GM12892 (cell line): Measurements from ENCODE around the gene WDR90.

Experiments
- POLR2A ChIP-seq: IDR thresholded peaks from 2 replicates; pipeline ENCODE4 v1.6.1; 2011; ENCODE audit warnings: low read depth, low read length, control low read depth
- POLR2AphosphoS5 ChIP-seq: IDR thresholded peaks from 2 replicates; pipeline ENCODE4 v1.6.1; 2011; ENCODE audit warnings: low read depth, low read length, control low read depth
- TAF1 ChIP-seq: IDR thresholded peaks from 2 replicates; pipeline ENCODE4 v1.6.1; 2011; ENCODE audit warnings: low read depth, mild to moderate bottlenecking, control low read depth, low read length, borderline replicate concordance

DNA sequence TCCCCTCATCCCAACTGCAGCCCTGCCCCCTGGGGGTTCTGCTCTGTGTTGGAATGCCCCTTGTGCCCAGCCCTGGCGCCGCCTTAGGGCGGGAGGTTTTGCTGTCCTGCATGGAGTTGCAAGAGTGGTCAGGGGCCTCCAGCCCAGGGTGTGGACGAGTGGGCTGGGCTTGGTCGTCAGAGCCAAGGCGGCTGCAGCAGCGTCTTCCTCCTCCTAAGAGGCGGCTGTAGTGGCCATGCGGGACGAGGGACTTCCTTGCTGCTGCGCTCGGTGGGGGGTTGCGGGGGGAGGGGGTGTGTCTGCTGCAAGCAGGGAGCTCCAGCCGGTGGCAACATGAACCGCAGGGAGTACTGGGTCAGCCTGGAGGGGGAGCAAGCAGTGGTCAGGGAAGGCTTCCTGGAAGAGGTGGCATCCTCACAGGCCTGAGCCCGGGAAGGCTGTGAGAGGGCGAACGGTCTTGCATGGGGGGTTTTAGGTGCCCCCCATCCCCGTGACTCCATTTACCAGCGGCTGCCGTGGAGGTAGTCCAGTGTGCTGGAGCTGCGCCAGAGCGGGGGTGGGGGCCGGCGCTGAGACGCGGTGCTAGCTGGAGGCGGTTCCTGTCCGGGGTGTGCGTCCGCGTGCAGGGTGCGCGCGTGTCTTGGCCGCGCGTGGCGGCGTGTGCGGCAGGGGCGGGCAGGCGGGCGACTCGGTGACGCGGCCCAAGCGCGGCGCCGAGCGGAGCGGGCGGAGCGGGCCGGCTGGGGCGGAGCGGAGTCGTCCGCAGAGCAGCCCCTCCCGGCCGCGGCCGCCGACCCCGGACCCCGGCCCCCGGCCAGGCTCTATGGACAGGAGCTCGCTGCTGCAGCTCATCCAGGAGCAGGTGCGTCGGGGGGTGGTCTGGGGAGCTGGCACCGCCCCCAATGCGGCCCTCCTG is 26.1 kb downstream of the WDR90 start, which contains the start of gene RHBDL1:
- TF ChIP-seq POLR2A (peak; percentile 57; the same call in 1 of the 2 replicates), TAF1 (no peak), POLR2AphosphoS5 (no peak)
